GM19397 (cell line): ENCODE data around the gene PCBD1.
"Not testable (repeated sequence)": the region's sequence is repeated elsewhere in the genome, so short reads cannot be mapped to it uniquely, and the experiment has no call there.

Source experiments
- ATAC-seq: cut with Tn5 transposase; IDR thresholded peaks from one replicate; pipeline ENCODE4 v1.9.1; 2021; ENCODE audit warnings: mild to moderate bottlenecking, moderate library complexity; ENCODE audit not compliant: unreplicated experiment

PCBD1 gene

GRCh38 chr10:70887804-70888800 is at the start of gene PCBD1:
PCBD1 (minus strand) TSS chr10:70888565; CDS start chr10:70888533, 32 bp downstream.
- peak; percentile 81 for ATAC-seq

DNA sequence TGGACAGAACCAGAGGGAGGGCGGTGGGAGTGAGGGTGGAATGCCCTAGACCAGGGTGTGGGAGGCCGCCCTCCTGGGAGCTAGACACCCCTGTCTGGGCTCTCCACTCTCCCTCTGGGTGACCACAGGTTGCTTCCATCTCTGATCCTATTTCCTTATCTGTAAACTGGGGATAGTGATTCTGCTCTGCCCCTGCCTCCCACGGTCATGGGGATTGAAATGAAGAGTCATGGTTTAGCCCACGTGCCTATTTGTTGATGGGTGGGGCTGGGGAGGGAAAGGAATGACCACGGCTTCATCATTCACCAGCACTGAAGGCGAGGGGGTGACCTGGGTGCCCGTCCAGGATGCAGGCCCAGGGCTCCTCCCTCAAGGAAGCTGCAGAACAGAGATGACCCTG is 49.3 kb upstream of the PCBD1 start:
- no peak for ATAC-seq

- no peak for ATAC-seq
Measured at GRCh38 chr10:70936111-70936510, 47.7 kb upstream of the PCBD1 start.

GRCh38 chr10:70935631-70936030 is 47.3 kb upstream of the PCBD1 start:
- no peak for ATAC-seq

DNA sequence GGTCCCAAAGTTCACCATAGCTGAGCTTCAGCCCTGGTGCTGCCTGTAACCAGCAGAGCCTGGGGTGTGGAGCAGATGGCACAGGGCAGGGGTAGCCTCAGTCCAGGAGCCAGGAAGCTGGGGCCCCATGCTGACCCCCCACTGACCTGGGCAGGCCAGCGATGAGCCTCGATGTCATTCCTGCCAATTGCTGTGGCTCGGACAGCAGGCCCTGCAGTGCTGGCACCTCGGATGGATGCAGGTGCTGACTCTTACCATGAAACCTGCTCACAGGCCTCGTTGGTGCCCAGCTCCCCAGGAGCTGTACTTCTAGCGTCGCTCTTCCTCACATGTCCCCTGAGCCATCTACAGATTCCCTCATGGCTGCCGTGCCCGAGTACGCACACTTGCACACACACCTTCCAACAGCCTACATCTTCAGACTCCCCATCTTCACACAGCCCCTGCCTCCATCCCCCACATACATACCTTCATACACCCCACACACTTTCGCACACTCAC is 46.8 kb upstream of the PCBD1 start:
- ATAC-seq = no peak

GRCh38 chr10:70934701-70935100 is 46.3 kb upstream of the PCBD1 start:
- ATAC-seq = no peak

GRCh38 chr10:70932392-70933196 is 44.2 kb upstream of the PCBD1 start:
- ATAC-seq = no peak

- ATAC-seq = no peak
Measured at GRCh38 chr10:70931168-70931815, 42.9 kb upstream of the PCBD1 start.

DNA sequence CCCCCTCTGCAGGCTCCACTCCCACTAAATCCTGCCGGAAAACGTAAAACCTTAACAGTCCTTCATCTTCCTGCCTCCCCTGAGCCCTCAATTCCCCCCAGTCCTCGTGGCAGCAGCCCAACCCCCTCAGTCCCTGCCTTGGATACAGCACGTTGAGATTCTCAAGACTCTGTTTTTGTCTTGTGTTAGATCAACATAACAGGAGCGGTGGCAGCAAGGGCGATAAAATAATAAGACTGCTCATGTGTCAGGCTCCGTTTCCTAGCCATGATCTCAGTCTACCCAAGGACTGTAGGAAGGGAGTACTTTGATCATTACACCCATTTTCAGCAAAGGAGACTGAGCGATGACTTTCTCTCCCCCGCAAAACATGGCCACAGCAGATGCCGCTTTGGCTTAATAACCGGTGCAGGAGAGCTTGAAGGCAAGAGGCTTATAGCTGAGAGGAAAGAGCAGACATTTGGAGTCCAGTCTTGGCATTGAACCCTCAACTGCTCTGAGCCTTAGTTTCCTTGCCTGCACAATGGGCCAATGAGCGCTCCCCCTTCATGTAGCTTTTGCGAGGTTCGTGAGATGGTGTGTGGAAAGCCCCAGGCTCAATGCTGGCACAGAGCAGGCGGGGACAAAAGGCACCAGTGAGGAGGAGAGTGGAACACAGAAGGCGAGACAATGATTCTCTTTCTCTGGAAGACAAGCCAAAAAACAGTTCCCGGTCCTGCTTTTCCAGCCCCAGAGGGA is 42.1 kb upstream of the PCBD1 start:
- no peak for ATAC-seq

GRCh38 chr10:70928140-70928539 is 39.8 kb upstream of the PCBD1 start:
- ATAC-seq = no peak

GRCh38 chr10:70927189-70927943 is 39.0 kb upstream of the PCBD1 start:
- ATAC-seq = no peak

- no peak for ATAC-seq
Measured at GRCh38 chr10:70926226-70927000, 38.0 kb upstream of the PCBD1 start.

- ATAC-seq = no peak
Measured at GRCh38 chr10:70925377-70926225, 37.2 kb upstream of the PCBD1 start.

GRCh38 chr10:70923696-70924095 is 35.3 kb upstream of the PCBD1 start:
- ATAC-seq = no peak

DNA sequence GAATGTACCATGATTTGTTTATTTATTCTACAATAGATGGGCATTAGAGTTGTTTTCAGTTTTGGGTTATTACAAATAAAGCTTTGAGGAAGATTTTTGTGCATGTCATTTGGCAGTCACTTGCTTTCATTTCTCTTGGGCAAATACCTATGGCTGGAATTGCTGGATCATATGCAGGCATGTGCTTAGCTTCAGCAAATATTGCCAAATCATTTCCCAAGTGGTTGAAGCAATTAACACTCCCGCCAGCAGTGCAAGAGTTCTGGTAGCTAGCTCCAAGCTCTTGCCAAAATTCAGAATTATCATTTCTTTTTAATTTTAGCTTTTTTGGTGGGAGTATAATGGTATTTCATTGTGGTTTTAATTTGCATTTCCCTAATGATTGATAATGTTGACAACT is 32.9 kb upstream of the PCBD1 start:
- no peak for ATAC-seq

DNA sequence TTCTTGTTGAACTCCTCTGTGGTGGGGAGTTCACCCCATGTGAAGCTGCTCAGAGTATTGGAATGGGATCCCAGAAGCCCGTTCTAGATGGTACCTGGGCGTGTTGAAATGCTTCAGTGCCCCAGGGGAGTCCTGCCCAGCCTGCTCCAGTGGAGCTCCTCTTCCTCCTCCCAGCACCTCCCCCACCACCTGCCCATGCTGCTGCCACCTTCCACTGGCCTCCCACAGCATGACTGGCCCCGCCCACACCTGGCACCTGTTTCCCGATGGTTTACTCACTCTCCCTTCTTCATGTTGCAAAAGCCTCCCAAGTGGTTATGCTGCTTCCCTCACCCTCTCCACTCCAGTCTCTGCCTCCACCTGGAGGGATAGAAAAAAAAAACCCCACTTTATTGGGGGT is 32.2 kb upstream of the PCBD1 start:
- ATAC-seq = no peak

DNA sequence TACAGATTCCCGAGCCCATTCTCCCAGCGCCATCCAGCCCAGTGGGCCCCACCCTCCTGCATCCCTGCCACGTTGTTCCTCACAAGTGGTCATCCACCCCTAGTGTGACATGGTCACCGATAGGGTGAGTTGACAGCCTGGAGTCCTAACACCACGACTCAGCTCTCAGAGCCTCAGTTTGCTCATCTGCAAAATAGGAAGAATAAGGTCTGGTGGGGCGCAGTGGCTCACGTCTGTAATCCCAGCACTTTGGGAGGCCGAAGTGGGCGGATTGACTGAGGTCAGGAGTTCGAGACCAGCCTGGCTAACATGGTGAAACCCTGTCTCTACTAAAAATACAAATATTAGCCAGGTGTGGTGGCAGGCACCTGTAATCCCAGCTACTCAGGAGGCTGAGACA is 31.5 kb upstream of the PCBD1 start:
- not testable (repeated sequence) for ATAC-seq
